Lung microvascular endothelial cell (primary cell): Measurements from ENCODE around the gene TRIM42. TPM values are rescaled to one million over a fixed set of nuclear protein-coding genes. Genes with fewer than 3 reads are reported as not detected.
A peak's percentile ranks its signal among the peaks of the same experiment; 100 is the strongest.

Source experiments
- DNase-seq, 2 donors: peaks; one replicate each; pipeline versions ENCODE4 v3.0.0 to v3.0.0-alpha.2; 2010; ENCODE audit warnings: low read depth in 2 of 2
- total RNA-seq: library from RNA; depleted of rRNA; stranded (reverse); fragments of >200 nt; gene quantifications from 2 replicates; pipeline ENCODE4 v1.2.1, GENCODE V29; 2014

Gene TRIM42
- total RNA-seq, 1 donor from 2014 or later: not detected

DNA sequence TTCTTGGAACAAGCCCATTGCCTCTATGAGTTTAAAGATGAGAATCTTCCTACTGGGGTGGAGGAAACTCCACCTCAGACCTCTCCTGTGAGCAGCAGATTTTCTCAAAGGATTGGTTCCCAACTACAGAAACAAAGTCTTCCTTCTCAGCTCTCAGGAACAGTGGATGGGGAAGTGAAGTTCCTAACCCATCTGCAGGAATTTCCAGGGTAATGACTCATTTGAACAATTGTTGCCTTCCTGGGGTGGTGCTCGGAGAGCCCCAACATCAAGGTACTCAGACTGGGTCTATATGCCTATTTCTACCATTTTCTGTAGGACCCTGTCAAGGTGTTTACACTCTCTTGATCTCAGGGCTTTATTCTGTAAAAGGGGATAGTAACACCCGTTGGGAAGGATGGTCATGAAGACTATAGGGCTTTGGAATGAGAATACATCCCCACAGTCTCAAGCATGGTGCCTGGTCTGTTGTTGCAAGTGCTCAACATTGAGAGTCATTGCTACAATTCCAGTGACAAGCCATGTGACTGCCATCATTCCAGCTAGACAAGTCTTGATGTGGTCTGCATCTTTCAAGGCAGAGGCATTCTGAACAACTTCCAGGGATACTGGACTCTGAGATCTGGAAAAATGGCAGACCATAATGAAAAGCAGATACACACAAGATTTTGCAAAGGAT lies 33.0 kb downstream of the TRIM42 start:
- no peak for DNase-seq

GRCh38 chr3:140711390-140712035 lies 33.6 kb downstream of the TRIM42 start:
- no peak for DNase-seq

GRCh38 chr3:140712301-140712700 lies 34.4 kb downstream of the TRIM42 start:
- DNase-seq: no peak

DNA sequence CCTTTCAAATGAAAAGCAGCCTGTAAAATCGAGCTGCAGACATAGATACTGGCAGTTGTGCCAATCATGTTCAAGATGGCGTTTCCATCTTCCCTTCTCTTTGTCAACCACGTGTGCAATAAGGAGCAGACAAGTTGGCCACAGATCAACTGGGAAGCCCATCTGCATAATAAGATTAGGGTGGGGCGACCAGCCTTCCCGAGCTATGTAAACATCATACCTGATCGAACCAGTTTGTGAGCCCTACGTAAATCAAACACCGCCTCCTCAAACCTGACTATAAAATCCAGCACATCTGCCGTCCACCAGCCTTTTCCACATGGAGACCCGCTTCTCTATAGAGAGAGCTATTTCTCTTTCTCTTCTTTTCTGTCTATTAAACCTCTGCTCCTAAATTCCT lies 37.2 kb downstream of the TRIM42 start:
- no peak for DNase-seq

DNA sequence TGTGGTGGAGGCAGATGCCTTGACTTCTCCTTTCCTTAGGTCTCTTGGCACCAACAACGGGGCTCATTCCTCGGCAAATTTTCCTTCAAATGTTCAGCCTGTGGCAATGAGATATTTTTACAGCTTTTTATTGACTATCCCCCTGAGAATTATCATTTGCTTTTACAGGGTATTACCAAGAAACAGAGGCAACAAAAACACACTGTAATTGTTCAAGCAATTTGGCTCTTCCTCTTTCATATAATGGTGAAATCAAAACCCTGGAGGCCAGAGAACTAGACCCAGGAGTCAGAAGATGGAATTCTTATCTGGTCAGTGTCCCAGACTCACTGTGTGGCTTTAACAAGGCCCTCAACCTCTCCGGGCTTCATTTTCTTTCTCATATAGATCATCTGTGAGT lies 40.1 kb downstream of the TRIM42 start:
- no peak for DNase-seq

- DNase-seq: no peak
These were observed 42.2 kb downstream of the TRIM42 start for GRCh38 chr3:140719841-140720614.

- DNase-seq: no peak
These were observed 45.7 kb downstream of the TRIM42 start for GRCh38 chr3:140723576-140723975.

DNA sequence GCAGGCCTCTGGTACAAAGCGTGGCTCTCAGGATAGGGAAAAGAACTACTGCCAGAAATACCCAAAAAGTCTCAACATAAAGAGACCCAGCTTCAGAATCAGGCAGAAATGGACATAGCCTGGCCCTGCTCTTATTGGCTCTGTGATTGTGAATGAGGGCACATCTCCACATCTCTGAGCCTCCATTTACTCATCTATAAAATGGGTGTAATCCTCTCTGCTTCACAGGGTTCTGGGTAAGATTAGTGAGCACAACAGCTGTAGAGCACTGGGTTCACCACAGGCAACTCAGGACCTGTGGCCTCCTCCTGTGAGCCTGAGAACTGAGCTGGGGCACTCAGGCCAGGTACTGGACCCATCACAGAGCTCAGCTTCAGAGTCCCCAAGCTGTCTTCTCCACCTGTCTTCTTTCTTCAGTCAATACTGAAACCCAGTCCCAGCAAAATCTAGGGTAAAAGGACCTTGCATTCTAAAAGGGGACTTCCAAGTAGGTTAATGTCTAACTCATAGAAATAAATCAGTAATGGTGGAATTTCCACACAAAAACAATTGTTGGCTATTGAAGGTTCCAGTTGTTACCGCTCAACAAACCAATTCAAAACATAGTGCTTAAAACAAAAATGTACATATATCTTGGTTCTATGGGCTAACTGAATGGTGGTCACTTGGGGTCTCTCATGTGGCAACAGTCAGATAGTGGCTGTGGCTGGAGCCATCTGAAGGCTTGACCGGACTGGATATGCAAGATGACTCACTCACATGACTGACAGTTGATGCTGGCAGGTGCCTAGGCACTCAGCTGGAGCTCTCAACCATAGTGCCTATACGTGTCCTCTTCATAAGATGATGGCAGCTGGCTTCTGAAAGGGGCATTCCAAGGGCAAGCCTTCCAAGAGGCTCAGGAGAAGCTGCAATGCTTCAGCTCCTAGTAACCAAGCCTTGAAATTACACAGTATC lies 47.3 kb downstream of the TRIM42 start:
- DNase-seq: no peak

GRCh38 chr3:140726066-140726465 lies 48.2 kb downstream of the TRIM42 start:
- no peak for DNase-seq

DNA sequence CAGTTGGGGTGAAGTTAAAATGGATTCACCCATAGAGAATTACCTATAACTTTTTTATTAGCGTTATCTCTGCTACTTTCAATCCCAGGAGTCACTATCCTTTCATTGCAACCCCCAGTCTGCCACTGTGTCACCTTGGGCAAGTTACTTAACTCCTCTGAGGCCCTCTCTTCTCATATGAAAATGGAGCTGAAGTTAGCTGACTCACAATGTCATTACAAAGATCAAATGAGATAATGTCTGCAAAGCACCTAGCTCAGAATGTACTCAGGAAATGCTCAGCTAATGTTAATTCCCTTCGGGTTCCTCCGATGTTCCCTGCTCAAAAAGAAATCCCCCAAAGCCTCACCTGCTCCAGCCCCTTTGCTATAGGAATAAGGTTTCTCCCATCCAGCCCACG lies 50.0 kb downstream of the TRIM42 start:
- no peak for DNase-seq

DNA sequence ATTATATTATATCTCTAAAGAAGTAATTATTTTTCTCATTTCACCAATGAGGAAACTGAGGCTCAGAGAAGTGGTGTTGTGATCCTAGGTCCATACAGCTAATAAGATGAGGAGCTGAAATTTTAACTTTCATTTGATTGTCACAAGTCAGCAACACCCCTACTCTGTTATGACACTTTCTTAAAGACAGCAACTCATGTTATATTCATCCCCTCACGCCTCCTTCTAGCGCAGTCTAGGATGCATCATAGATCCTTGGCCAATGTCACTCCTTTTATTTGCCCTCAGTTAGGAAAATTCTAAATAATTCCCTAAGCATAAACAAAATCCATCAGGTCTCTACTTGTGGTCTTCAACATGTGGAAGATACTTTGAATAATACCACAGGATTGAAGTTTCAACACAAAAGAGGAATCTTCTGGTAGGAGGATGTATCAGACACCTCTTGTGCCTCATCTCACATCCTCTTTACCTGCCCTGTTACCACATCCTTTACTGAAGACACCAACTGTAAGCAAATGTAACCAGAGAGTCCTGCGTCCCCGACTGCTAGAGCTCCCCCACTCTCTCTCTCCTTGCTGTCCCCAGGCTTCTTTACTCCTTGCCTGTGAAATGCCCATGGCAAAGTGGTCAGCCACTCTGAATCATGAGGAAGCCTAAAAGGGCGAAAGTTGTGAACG lies 53.7 kb downstream of the TRIM42 start:
- DNase-seq: no peak

DNA sequence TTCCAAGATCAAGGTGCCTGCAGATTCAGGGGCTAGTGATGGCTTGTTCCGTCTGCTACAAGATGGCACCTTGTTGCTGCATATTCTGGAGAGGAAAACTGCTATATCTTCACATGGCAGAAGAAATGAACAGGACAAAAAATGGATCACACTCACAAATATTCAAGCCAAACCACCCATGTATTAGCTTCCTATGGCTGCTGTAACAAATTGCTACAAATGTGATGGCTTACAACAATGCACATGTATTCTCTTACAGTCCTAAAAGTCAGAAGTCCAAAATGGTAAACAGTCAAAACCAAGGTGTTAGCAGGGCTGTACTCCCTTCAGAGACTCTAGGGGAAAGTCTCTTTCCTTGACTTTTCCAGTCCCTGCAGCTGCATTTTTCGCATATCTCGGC lies 55.8 kb downstream of the TRIM42 start:
- no peak for DNase-seq

DNA sequence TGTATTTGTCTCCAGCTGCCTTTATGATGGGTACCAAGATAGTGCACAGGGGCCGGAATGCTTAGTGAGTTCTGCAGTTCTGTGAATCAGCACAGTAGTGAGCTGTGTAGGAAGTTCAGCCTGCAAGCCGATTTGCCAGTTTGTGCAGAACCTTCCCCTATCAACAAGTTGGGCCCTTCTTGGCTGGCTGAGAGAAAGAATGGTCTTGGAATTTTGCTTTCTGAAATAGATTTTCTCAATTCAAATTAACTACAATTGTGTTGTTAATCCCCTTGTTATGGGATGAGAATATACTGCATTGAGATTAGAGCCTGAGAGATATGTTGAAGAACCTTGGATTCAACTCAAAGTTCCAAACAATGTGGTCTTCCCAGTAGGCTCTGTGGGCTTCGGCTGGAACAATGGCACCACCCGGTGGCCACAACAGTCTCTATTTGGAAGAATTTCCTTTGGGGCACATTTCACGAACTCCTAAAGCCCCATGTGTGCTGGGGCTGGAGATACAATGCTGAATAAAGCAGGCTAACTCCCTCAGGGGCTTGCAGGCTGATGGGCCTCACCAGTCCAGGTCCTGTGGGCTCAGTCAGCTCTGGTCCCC lies 59.1 kb downstream of the TRIM42 start:
- DNase-seq: peak; percentile 30 to 38

DNA sequence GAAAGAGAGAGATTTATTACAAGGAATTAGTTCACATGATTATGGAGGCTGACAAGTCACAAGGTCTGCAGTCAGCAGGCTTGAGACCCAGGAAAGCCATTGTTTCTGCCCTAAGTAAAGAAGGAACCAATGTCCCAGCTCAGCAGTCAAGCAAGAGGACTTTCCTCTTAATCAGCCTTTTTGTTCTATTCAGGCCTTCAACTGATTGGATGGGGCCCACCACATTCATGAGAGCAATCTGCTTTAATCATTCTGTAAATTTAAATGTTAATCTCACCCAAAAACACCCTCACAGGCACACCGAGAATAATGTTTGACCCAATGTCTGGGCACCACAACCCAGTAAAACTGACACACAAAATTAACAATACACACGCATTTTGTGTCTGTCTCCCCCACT lies 64.3 kb downstream of the TRIM42 start:
- no peak for DNase-seq

DNA sequence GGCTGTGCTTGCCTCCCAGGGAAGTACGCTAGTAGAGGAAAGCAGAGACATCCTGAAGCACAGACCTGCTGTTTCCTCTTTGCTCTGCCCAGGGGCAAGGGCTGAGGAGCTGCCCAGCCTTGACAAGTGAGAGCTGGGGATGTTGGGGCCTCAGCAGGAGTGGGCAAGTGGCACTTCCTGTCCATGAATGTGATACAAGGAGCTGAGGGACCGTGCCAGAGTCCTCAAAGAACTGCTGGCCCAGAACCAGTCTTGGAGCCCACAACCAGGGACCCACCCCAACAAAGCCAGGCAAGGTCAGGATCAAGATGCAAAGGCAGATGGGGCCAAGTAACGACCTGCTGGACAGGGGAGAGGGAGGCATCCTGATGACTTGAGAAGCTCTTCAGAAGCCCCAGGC lies 70.3 kb downstream of the TRIM42 start:
- DNase-seq: no peak

DNA sequence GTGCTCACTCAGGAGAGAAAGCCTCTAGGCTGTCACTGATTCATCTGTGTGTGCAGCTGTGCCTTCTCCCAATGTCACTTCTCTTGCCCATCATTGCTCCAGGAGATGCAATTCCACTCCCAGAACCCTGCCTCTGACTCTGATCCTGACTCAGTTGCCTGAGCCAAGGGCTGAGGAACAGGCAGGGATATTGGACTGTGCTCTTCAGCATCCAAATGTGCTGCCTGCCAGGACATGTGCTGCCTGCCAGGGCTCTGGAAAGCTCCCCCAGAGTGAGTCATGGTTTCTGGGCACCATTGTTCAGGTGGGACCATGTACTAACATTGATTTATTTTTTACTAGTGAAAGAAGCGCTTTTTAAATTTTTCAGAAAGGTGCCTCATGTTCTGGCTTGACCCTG lies 71.0 kb downstream of the TRIM42 start:
- DNase-seq: no peak
